Uterus (tissue), 4 donors: Measurements from ENCODE around the gene CTSD. TPM values are rescaled to one million over a fixed set of nuclear protein-coding genes. Genes with fewer than 3 reads are reported as not detected.

Experiments used
- total RNA-seq, 4 donors: library from RNA; depleted of rRNA in 3 of 4; stranded (reverse); fragments of >200 nt in 3 of 4; gene quantifications; one replicate each; pipeline versions ENCODE4 v1.1.0 to v1.2.4, GENCODE V29; 2014 to 2023
- donor health status: DM: yes; HTN: yes; CAD: no.

CTSD gene
- total RNA-seq, 4 donors from 2014 or later: 80.0 to 188 (median 126) TPM

Other genes with a start within 250 kb of the CTSD start
- 10 to 100 TPM in 1 of 4 donors, 1 to 10 TPM in 2, under 1 TPM in 1; under 0.01 to 21.7 (median 3.1) TPM for gene DUSP8, start 191.7 kb downstream of the CTSD start, total RNA-seq
- gene KRTAP5-1, start 178.6 kb downstream of the CTSD start, total RNA-seq: not detected
- not detected for gene KRTAP5-2, start 165.6 kb downstream of the CTSD start, total RNA-seq
- gene KRTAP5-3, start 155.5 kb downstream of the CTSD start, total RNA-seq: not detected
- not detected for gene KRTAP5-4, start 141.8 kb downstream of the CTSD start, total RNA-seq
- not detected for gene KRTAP5-5, start 134.2 kb downstream of the CTSD start, total RNA-seq
- not detected for gene KRTAP5-6, start 66.7 kb downstream of the CTSD start, total RNA-seq
- gene IFITM10, start 13.3 kb downstream of the CTSD start, total RNA-seq: under 1 TPM in 1 of 4 donors, not detected in 3; 0.85 TPM
- gene SYT8, start 71.1 kb upstream of the CTSD start, total RNA-seq: 1 to 10 TPM in 1 of 4 donors, not detected in 3; 2.0 TPM
- gene TNNI2, start 75.1 kb upstream of the CTSD start, total RNA-seq: 1 to 10 TPM in 1 of 4 donors, under 1 TPM in 1, not detected in 2; 0.95 to 1.5 TPM
- 100 to 1,000 TPM in 1 of 4 donors, 10 to 100 TPM in 3; 11.2 to 112 (median 25.1) TPM for gene LSP1, start 89.2 kb upstream of the CTSD start, total RNA-seq
- gene PRR33, start 128.0 kb upstream of the CTSD start, total RNA-seq: not detected
- 10 to 100 TPM in 2 of 4 donors, 1 to 10 TPM in 1, not detected in 1; 3.2 to 60.6 (median 29.3) TPM for gene TNNT3, start 155.8 kb upstream of the CTSD start, total RNA-seq
- 100 to 1,000 TPM in 2 of 4 donors, 10 to 100 TPM in 2; 36.7 to 196 (median 101) TPM for gene MRPL23, start 183.4 kb upstream of the CTSD start, total RNA-seq
- 1,000 to 10,000 TPM in 1 of 4 donors, 100 to 1,000 TPM in 3; 260 to 3,028 (median 463) TPM for gene H19, start 233.9 kb upstream of the CTSD start, total RNA-seq